Measurements from ENCODE around the gene RETREG2. TPM values are rescaled to one million over a fixed set of nuclear protein-coding genes. Genes with fewer than 3 reads are reported as not detected.

Gene RETREG2
- total and polyA plus RNA-seq, 2 of the 8 experiments (the other 6 are each of a cell fraction or from before 2014, with no cell fraction given): 51.3 to 67.4 TPM

GRCh38 chr2:219128396-219128795, 49.7 kb upstream of the RETREG2 start:
- 88% methylated on average over 7 of the region's 7 CpGs; no CpG with 5 or more reads in 1 of the 2 experiments for WGBS, 2 experiments (ENCODE audit: extremely low coverage in 1 of 2, insufficient coverage in 1 of 2, insufficient read length in 1 of 2, insufficient replicate concordance in 2 of 2, low coverage in 1 of 2, low lambda C conversion rate in 2 of 2, missing lambda C conversion rate in 1 of 2)
- no peaks in the 10 kb centered on the region for H3K79me2 ChIP-seq (ENCODE audit: control insufficient read depth in 1 of 2, insufficient read depth in 2 of 2, low read length in 2 of 2)
- no peak for DNase-seq (ENCODE audit: low read depth in 1 of 2, low spot score in 2 of 2)

More at GRCh38 chr2:219128396-219128795, 49.7 kb upstream of the RETREG2 start:
- Histone ChIP-seq H3K9me3 (ENCODE audit: insufficient read depth in 2 of 2, low read depth in 1 of 2, low read length in 1 of 2) (no peaks in the 10 kb centered on the region), H3K23ac (ENCODE audit: insufficient read length) (no peak overlapping the region), H2BK5ac (ENCODE audit: low read depth, low read length) (no peak overlapping the region), H2BK20ac (ENCODE audit: low read length) (no peak overlapping the region), H3K14ac (ENCODE audit: insufficient read length) (no peak overlapping the region), H2AK5ac (ENCODE audit: low read depth, low read length) (no peak overlapping the region), H3K27me3 (replicated peaks in 1 of 4; ENCODE audit: control insufficient read depth in 3 of 4, extremely low read depth in 1 of 4, insufficient read depth in 3 of 4, low read length in 3 of 4) (no peaks in the 10 kb centered on the region), H3K18ac (ENCODE audit: extremely low read depth, low read length) (no peak overlapping the region), H2BK12ac (ENCODE audit: low read depth, low read length) (no peak overlapping the region), H4K5ac (ENCODE audit: insufficient read length, low read depth, low read length) (no peak overlapping the region), H3K36me3 (ENCODE audit: control insufficient read depth in 2 of 4, insufficient read depth in 4 of 4, low read length in 3 of 4) (no peaks in the 10 kb centered on the region), H3K4me1 (replicated peaks in 1 of 4; ENCODE audit: control insufficient read depth in 3 of 4, insufficient read depth in 4 of 4, low read length in 3 of 4) (no peaks in the 10 kb centered on the region; a peak in 2 of 7 replicates), H3K4me2 (ENCODE audit: insufficient read depth in 1 of 2, low read depth in 2 of 2, low read length in 2 of 2) (no peak overlapping the region), H3K56ac (replicated peaks; ENCODE audit: insufficient read length, low read depth, low read length) (no peak overlapping the region), H4K91ac (replicated peaks; ENCODE audit: insufficient read length, low read length) (no peak overlapping the region), H4K8ac (ENCODE audit: extremely low read depth, insufficient read depth, low read length) (no peak overlapping the region), H3K23me2 (ENCODE audit: low read depth, low read length) (no peaks in the 10 kb centered on the region), H4K20me1 (replicated peaks in 1 of 2; ENCODE audit: control insufficient read depth in 1 of 2, insufficient read depth in 2 of 2, low read length in 2 of 2) (no peaks in the 10 kb centered on the region), H3K9ac (replicated peaks in 1 of 4; ENCODE audit: extremely low read depth in 1 of 4, low read depth in 3 of 4, low read length in 3 of 4) (no peak overlapping the region), H3K4ac (replicated peaks; ENCODE audit: insufficient read length, low read depth, low read length) (no peak overlapping the region), H2AFZ (ENCODE audit: low read length) (no peak overlapping the region), H3K4me3 (ENCODE audit: extremely low read depth in 1 of 4, insufficient read depth in 2 of 4, low read depth in 3 of 4, low read length in 4 of 4) (no peak overlapping the region), H3K79me1 (ENCODE audit: low read depth, low read length) (no peaks in the 10 kb centered on the region), H2BK120ac (replicated peaks; ENCODE audit: low read depth, low read length) (no peak overlapping the region), H3K27ac (ENCODE audit: low read depth, low read length) (no peak overlapping the region), H2BK15ac (ENCODE audit: low read length) (no peak overlapping the region)
- no peak for FAIRE-seq
- CTCF ChIA-PET (ENCODE audit: partially characterized antibody): interaction anchor here (0.6 to 37.2 kb wide), 9 partner anchors 19 to 224 kb away, joined by 3 to 1777 read pairs (median 6); partner anchors contain the start of genes CFAP65 and IHH
- POLR2A ChIA-PET (ENCODE audit: partially characterized antibody): interaction anchor here (1.1 kb wide), 1 partner anchor 9 kb away, joined by 3 read pairs; no protein-coding TSS in a partner anchor
- no peak for TF ChIP-seq JUN (IDR thresholded peaks at IDR 0.05; ENCODE audit: low read depth, low read length)
- no peak for TF ChIP-seq MAFK (IDR thresholded peaks at IDR 0.05; ENCODE audit: low read depth, low read length)
- no peak for TF ChIP-seq SAP30 (IDR thresholded peaks at IDR 0.05; ENCODE audit: insufficient read depth, insufficient replicate concordance, low read length)

Data from H1 (cell line).